NCI-H345 treated with DMSO at 0.1 percent for 48 hours (cell line): ENCODE results near the gene FAM228A.
"Not testable (repeated sequence)": the region's sequence is repeated elsewhere in the genome, so short reads cannot be mapped to it uniquely, and the experiment has no call there.

Experiments
- DNase-seq: peaks from one replicate; lab custom pipeline; 2025; ENCODE audit not compliant: unreplicated experiment; lab: John Stamatoyannopoulos, UW

FAM228A gene

DNA sequence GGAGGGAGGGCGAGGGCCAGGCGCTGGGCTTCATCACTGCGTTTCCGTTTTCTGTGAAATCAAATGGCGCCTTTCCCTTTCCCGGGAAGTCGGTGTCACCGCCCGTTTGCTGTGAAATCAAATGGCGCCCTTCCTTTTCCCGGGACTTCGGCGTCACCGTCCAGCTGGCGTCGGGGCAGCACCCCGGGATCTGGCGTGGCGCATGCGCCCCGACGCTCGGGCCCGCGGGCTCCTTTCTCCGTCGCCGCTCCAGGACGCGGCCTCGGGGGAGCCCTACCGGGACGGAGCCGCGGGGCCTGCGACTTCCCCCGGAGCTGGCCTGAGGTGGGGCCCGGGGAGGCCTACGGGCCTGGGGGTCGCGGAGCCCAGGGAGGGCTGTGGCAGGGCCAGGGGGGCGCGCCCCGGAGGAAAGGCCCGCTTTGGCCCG, at the start of gene FAM228A:
FAM228A (plus strand) TSS at position 203 of the 427 bp plus-strand sequence. CDS start 428 bp downstream, outside the sequence.
- DNase-seq: no peak

DNA sequence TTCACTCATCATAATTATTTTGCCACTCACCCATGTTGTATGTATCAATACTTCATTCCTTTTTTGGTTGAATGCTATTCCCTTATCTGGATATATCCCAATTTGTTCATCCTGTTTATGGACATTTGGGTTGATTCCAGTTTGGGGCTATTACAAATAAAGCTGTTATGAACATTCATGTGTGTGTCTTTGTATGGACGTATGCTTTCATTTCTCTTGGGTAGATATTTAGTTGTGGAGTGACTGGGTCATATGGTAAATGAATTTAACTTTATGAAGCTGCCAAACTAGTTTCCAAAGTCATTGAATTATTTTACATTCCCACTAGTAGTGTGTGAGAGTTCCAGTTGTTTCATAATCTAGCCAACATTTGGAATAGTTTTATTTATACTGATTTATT, 48.9 kb upstream of the FAM228A start:
- DNase-seq: no peak

DNA sequence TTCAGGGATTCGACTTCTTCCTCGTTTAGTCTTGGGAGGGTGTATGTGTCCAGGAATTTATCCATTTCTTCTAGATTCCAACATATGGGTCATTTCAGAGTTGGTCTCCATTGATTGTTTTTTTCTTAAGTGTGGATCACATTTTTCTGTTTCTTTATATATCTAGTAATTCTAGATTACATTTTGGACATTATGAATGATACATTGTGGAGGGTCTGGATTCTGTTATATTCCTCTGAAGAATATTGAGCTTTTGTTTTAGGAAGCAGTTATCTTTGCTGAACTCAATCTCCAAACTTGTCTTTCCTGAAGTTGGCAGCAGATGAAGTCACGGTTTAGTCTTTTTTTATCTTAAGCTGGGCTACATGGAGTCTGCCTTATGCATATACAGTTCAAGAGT, 42.3 kb upstream of the FAM228A start:
- no peak for DNase-seq

DNA sequence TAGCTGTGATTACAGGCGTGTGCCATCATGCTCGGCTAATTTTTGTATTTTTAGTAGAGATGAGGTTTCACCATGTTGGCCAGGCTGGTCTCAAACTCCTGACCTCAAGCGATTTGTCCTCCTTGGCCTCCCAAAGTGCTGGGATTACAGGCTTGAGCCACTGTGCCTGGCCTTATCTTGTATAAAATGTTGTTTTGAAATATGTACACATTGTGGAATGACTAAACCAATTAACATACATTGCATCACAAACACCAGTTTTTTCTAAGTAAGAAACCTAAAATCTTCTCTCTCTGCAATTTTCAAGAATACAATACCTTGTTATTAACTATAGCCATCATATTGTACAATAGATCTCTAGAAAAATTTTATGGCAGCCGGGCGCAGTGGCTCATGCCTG, 34.5 kb upstream of the FAM228A start:
- not testable (repeated sequence) for DNase-seq

DNA sequence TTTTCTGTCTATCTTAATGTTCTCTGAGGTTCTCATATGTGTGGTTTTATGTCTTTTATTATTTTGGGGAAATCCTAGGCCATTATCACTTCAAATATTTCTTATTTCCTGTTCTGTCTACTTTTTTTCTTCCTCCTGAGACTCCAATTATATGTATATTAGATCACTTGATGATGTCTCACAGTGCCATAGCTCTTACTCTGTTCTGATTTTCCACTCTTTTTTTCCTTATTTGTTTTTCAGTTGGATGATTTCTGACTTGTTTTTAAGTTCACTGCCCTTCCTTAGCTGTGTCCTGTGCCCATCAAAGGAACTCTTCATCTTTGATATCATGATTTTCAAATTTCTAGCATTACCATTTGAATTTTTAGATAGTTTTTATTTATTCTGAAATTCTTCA, 27.5 kb upstream of the FAM228A start:
- no peak for DNase-seq

DNA sequence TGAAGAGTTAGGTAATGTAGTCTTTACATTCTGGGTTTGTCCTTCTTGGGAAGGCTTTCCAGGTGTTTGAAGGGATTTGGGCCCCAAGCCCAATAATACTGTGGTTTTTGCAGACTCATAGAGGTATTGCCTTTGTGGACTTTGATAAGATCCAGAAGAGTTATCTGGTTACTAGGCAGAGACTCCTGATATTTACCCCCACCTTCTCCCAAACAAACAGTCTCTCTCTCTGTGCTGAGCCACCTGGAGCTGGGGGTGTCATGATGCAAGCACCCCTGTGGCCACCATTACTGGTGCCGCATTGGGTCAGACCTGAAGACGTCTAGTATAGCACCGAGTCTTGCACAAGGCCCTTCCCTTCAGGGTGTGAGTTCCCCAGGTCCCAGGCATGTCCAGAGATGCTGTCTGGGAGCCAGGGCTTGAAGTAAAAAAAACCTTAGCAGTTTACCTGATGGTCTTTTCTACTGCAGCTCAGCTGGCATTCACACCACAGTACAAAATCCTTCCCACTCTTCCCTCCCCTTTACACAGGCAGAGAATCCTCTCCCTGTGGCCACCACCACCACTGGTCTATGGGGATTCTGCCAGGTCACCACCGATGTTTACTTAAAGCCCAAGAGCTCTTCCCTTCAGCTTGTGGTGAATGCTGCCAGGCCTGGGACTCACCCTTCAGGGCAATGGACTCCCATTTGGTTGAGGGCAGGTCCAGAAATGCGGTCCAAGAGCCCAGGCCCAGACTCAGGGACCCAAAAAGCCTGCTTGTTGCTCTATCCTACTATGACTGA, 22.2 kb upstream of the FAM228A start:
- DNase-seq: no peak

DNA sequence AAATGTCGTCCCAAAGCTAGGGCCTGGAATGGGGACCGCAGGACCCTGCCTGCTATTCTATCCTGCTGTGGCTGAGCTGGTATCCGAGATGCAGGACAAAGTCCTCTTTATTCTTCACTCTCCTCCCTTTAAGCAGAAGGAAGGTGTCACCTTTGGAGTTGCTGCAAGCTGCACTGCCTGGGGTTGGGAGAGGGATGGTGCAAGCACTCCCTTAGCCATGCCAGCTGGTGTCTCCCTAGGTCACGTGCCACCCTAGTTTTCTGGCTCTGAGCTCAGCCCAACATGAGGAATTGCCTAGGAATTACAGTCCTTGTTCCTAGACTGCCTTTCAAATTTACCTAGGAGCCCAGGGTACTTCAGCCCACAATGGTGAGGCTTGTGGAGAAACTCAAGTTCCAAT, 21.4 kb upstream of the FAM228A start:
- DNase-seq: no peak

DNA sequence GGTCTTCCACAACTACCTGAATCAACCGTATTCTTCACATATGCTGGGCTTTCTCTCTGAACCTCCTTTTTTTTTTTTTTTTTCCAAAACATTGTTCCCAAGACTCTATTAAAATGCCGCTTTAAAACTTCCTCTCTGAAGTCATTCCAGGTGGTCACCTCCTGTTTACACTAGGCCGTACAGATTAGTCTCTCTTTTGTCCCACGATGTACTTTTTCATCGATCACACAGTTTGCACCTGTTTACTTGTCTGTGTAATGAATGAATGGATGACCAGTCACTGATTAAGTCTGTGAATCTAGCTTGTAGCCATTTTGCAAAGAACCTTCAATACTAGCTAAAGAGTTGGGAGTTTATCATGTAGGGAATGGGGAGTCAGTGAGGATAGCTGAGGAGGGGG, 16.7 kb upstream of the FAM228A start:
- no peak for DNase-seq

DNA sequence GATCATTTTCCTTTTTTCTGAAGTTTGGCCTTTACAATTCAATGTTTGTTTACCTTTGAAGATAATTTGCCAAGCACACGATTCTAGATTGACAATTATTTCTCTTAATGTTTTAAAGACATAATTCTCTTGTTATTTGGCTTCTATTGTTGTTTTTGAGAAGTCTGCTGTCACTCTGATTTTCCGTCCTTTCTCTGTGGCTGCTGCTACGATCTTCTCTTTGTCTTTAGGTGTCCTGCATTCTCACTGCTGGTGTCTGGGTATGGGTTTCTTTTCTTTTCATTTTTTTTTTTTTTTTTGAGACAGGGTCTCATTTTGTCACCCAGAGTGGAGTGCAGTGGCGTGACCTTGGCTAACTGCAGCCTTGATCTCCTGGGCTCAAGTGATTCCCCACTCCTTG, 15.1 kb upstream of the FAM228A start:
- no peak for DNase-seq

DNA sequence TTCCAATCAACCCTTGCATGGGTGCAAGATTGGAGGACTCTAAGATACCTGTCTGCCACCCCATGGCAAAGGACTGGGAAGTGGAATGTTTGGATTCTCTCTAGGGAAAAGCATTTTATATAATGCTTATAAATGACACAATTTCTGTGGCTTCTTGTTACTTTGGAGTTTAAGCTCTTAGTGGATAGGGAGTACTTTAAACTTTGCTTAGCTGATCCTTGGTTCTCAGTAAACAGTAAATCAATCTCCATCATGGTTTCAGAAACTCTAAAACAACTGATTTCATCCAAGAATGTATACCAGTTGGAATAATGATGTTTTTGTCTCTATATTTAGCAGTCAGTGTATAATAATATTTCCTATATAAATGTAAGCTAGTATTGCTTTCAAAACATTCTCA, 14.1 kb upstream of the FAM228A start:
- DNase-seq: no peak

DNA sequence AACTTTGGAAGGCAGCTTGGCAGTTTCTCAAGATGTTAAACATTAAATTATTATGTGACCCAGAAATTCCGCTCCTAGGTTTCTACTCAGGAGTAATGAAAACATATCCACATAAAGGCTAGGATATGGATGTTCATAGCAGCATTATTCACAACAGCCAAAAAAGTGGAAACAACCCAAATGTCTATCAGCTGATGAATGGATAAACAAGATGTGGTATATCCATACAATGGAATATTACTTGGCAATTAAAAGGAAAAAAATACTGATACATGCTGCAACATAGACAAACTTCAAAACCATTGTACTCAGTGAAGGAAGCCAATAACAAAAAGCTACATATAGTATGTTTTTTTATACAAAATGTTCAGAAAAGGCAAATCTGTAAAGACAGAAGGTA, 12.4 kb upstream of the FAM228A start:
- no peak for DNase-seq

DNA sequence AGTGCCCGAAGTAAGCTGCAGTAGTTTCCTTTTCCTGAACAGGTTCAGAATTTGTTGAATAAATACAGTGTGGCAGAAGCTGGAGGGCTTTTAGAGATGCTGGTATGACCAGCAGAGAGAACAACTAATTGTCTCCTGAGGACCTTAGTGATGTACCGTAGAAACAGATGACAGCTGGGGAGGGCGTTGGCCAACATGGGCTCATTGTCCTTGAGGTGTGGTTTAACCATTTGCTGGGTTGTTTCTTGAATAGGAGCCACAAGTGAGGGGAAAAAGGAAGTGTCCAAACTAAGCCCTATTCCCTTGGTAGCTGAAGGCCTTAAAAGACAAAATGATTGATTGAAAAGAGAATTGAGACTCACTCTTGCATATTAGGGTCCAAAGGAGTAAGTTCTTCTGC, 11.7 kb upstream of the FAM228A start:
- no peak for DNase-seq

DNA sequence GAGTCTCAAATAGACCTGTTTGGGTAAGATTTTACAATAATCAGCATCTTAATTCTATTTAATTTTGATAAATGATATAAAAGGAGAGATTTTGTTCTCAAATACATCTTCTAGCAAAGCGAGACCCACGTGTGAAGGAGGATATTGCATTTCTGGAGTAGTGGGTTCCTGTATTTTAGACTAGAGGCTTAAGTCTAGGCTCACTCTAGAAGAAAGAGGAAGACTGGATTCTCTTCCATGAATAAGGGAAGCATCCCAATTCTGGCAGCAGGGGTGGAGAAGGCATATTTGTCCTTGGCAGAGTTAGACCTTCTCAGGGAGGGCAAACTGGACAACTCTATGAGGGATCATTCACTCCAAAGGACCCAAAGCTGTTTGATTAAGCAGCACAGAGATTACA, 11.3 kb upstream of the FAM228A start:
- no peak for DNase-seq

DNA sequence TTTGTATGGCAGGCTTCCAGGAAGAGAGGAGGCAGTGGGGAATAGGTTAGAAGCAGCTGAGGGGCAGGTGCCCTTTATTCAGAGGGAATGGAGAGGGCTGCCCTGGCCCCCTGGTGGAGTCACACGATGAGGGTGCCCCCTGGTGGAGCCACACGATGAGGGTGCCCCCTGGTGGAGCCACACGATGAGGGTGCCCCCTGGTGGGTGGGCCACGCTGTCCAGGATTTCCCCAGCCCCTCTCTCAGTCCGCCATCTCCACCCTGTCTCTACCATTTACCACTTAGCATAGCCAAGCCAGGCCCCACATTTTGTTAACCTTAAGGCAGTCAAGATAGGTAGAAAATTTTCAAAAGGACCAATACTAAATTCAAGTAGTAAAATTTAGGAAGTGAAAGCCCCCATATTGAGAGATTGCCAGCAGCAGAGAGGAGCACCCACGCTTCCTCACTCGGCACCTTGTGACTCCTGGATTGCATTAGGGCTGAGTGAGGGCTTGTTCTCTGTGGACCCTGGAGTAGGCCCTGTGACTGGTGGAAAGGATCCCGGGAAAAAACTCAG, 10.4 kb upstream of the FAM228A start:
- DNase-seq: no peak

DNA sequence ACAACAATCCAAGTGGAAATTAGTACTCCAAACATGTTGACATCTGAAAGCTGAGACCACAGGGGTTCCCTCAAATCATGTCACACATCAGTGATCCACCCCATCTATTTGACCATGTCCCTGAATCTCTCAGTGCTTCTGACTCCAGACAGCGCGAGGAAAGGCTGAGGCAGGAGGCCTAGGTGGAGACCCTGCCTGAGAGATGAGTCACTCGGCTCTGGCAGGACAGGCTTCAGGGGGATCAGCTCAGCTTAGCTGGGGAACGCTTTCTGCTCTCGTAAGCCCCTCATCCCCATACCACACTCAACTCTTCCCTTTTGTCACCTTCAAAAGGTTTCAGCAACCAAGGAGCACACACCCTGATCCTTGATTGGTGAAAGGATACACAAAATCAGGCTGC, 5.8 kb upstream of the FAM228A start:
- no peak for DNase-seq

DNA sequence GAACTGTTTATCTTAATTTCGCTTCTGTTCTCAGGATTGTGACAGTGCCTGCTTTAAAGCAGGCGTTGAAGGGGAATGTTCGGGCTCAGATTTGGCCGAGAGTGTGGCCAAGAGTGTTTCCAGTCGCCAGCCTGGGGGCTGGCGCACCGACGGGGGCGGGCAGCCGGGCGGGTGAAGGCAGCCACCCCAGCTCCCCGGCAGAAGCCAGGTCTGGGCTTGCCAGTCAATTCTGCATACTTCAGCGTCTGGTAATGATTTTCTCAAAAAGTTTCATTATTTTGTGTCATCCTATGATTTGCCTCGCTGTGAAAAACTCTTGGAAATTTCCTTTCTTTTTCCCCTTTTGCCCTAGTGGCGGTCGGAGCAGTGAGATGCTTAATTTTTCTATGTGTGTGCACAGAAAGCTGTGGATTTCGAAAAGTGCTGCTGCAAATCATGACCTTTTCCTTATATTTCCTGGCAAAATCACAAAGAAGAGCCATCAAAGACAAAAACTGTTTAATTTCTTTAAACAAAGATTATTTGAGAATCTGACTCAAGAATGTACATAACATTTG, 856 bp downstream of the FAM228A start:
- DNase-seq: no peak

DNA sequence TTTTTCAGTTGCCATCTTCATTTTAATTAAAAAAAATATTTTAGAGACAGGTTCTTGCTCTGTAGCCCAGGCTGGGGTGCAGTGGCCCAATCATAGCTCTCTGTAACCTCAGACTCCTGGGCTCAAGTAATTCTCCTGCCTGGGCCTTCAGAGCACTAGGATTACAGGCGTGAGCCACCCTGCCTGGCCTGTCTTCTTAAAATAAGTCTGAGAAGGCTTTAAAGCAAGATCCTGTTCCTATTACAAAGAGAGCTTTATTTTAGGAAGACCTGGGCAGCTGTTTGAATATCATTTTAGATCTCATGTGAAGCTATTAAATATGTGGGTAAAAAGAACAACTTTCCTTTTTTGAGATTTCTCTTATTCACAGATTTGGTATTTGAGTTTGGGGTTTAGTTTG, 1.5 kb downstream of the FAM228A start:
- no peak for DNase-seq

DNA sequence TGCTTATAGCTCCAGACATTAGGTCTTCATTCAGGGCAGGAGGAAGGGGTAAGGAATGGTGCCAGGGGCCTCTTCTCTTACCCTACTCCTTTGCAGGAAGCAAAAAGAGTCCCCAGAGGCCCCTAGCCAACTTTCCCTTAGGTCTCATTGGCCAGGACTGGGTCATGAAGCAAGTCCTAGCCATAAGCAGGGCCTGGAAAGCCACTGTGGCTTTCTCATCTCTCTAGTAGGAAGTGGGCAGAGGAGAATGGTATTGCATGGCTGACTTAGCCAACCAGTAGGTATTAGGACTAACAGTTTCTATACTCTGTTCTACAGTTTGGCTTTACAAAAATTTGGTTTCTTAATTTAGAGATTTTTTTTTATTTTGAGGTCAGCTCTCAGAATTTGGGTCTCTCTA, 4.8 kb downstream of the FAM228A start:
- no peak for DNase-seq

DNA sequence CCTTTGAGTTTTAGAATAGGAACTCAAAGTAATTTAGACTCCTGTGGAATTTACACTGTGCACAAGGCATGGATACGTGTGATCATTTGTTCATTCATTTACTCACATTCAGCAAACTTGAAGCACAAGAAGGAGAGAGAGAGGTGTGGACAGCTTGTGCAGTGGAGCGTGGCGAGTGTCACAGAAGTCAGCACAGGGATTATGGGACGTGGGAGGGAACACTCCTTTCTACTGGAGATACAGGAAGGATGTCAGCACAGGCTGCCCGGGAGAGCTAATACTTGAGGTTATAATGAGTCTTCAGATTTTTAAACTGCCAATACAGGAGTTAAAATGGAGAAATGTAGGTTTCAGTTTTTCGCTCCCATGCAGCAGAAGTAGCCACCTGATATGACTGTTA, 7.0 kb downstream of the FAM228A start:
- no peak for DNase-seq

DNA sequence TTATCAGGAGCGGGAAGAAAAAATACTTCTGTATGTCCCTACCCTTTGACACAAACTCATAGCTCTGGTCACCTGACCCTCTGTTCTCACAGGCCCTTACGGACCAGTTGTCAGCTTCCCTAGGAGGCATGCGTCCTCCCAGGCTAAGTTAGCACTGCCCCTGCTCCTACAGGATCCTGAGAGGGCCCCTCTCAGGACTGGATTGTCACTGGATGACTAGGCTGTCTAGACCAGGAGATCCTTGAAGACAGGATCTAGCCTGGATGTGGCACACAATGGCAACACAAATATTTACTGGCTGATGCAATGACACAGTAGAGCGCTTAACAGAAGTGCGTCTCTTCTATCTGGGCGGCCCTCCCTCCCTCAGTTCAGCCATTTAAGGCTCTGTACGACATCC, 7.7 kb downstream of the FAM228A start:
- peak; percentile 61 for DNase-seq

DNA sequence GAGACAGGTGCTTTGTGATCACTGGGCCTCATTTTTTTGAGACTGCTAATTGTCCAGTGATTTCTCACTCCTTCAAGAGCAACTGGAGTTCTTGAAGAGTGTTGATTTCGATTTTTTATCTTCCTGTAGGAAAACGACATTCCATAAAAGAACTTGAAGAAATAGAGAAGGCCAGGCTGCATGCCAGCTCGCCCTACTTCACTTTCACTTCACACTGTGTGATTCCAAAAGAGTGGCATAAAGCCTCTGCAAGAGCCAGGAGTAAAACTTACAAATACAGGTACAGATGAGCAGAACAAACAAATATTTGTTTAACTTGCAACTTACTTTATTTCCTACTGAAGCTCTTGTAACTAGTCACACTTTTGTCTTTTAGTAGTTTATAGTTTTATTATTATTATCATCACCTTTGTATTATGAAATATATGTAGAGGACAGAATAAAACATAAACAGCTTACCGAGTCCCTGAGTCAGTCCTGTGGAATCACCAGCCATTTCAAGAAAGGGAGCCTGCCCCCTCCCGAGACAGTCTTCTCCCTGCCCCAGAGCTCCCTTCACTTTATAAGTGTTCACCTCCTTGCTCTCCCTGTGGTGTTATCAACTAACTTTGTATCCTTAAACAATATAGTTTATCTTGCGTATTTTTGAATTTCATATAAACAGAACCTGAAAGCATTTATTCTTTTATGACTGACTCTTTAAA, 8.7 kb downstream of the FAM228A start:
- DNase-seq: no peak

DNA sequence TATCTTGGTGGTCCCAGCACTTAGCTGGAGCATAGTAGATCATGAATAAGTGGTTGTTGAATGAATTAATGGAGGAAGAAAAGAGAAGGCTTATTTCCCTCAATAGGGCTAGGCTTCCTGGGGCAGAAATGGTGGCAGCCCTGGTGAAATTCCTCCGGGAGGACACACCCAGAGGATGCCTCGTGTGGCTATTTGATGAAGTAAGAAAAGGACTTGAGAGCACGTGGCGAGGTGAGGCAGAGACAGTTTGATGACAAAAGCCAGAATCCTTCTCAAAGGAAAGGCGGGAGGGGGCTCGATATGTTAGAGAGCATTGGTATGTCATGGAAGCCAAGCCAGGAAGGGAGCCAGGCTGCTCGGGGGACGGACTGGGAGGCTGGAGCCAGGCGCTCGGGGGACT, 14.7 kb downstream of the FAM228A start:
- no peak for DNase-seq
